ENCODE data around the gene REEP1. TPM values are rescaled to one million over a fixed set of nuclear protein-coding genes. Genes with fewer than 3 reads are reported as not detected.

REEP1 gene
- total RNA-seq, 1 donor from 2014 or later = 0.10 TPM

DNA sequence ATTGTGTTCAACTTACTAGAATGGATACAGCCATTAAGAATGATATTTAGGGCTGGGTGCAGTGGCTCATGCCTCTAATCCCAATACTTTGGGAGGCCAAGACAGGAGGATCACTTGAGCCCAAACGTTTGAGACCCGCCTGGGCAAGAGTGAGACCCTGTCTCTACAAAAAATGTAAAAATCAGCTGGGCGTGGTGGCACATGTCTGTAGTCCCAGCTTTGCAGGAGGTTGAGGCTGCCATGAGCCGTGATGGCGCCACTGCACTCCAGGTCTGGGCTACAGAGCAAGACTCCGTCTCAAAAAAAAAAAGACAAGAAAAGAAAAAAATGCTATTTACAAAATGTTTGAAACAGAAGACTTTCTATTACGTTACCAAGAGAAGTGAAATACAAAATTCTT, 30.0 kb downstream of the REEP1 start:
- intact Hi-C loops (cut with micrococcal nuclease) = no loop called here

- intact Hi-C loops (cut with micrococcal nuclease) = no loop called here
Observed at GRCh38 chr2:86305915-86306254, 31.5 kb downstream of the REEP1 start.

DNA sequence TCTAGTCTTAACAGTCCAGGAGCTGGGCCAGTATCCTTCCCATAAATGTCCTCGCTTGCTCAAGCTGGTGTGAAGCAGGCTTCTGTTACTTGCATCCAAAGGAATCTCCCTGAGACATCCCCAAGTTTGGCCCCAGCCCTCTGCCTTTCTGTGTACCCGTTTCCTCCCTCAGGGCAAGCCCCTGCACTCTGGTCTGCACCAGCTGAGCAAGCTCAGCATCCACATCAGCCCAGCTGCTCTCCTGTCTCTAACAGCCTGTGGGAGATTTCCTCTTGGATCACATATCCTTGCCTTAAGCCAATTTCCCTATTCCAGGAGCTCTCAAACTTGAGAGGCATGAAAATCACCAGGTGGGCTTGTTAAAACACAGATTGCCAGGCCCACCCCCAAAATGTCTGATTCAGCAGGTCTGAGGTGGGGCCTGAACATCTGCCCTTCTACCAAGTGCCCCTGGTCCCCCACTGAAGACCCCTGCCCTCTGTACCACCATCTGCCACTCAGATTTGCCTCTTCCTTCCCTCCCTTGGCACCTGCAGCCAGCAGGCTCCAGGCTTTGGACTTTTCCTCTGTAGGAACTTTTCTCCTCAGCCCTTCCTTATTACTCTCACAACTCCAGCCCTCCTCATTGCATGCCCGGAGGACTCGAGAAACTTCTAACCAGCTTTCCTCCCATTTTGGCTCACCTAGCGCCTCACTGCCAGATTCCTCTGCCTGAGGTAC, 32.1 kb downstream of the REEP1 start:
- intact Hi-C loops (cut with micrococcal nuclease) = no loop called here

GRCh38 chr2:86304416-86304815, 33.0 kb downstream of the REEP1 start:
- intact Hi-C loops (cut with micrococcal nuclease) = no loop called here

DNA sequence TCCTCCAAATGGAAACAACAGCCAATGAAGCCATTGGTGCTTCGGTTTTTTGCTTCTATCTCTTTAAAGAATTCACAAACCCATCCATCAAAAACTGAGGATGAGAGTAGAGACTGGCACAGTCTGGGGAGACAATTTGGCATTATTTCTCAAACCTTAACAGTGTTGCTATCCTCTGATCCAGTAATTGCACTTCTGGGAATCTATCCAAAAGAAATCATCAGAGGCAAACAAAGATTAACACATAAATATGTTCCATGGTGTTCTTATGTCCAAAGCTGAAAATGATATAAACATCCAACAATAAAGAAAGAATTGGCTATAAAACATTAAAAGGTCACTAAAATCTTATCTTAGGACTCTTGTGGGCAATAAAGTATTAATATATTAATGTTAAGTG, 35.1 kb downstream of the REEP1 start:
- intact Hi-C loops (cut with micrococcal nuclease) = no loop called here

DNA sequence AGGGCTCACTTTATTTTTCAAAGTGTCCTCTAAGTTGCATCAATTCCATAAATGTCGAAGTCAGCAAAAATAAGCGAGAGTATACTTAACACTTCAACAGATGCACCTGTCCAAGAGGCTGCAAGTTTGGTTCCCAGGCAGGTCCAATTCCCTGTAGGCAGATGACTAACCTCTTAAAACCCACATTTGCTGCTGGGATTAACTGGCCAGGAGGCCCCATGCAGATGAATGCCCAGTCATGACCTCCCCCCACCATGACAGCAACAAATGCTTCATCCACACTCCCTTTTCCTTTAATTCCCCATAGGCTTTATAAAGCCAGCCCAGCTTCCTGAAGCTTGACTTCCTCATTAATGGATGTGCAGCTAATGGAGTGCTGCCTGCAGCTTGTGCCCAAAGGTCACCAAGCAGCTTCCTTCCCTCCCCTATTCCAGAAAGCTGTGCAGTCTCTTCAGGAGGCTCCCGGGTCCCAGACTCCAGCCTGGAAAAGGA, 35.7 kb downstream of the REEP1 start:
- intact Hi-C loops (cut with micrococcal nuclease) = no loop called here

DNA sequence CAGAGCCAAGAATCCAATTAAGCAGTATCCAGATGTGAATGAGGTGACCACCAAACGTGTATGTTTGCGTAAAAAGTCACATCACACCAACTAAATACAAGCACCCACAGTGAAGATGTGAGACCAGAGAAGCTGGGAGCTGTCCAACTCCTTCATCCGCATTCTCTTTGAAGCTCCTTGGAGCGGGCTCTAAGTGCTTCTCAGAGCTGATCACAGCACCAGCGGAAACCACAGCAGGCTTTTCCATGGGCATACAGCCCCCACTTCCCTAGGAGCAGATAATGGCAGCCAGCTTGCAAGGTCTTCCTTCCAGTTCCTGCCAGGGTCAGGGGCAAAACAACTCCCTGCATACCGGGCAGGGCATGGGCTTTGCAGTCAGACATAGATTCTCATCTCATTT, 36.4 kb downstream of the REEP1 start:
- intact Hi-C loops (cut with micrococcal nuclease) = no loop called here

DNA sequence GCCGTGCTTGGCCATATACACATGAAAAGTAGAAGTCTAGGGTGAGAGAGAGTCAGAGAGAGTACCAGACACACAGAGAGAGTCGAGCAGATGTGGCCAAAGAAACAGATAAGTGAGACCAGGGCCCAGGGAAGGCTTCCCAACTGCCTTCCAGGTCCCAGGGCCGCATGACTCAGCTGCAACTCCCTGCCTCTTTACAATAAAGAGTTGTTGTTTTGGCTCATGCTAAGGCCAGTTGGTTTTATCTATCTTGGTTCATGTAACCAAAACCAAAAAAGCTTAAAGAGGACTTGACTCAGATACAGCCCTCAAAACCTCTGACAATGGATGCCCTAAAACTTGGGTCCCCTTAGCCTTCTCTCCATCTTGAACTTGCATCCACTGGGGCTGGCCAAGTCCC, 36.9 kb downstream of the REEP1 start:
- intact Hi-C loops (cut with micrococcal nuclease) = no loop called here

GRCh38 chr2:86298411-86299390, 38.7 kb downstream of the REEP1 start:
- intact Hi-C loops (cut with micrococcal nuclease) = no loop called here

DNA sequence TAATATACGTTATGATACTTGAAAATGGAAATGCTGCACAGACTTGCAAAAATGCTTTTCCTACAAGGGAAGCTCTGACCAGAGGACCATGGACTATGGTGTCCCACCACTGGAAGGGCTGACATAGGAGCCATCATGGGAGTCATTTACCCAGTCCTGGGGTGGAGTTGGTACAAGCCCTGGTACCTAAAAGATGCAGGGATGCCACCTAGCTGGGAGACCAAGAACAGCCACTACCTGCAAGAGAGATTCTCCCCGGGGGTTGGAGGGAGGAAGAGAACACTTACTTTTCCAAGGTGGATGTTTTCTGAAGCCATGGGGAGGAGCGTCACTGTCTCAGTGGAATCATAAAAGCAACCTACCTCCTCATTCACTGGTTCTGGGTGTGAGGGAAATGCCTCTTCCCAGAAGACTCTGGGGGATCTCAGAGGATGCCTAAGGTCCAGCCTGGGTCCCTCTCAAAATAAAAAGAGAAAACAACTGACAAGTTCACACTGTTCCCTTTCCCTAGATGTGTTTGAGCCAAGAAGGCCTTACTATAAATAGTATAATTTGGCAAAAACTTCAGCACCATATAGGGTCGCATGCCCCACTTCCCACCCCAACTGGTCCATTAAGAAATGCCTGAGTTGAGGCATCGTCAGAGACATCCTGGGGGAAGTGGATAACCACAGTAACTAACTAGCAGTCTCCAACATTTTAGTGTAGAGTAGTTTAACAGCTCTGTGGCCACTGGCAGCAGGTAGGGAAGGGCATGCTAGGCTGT, 39.9 kb downstream of the REEP1 start:
- intact Hi-C loops (cut with micrococcal nuclease) = loop anchor here (1.0 kb wide), 2 partner anchors 72 to 76 kb away; no protein-coding TSS in a partner anchor

GRCh38 chr2:86296947-86297346, 40.5 kb downstream of the REEP1 start:
- intact Hi-C loops (cut with micrococcal nuclease) = loop anchor here (1.0 kb wide), 2 partner anchors 72 to 76 kb away; no protein-coding TSS in a partner anchor

- intact Hi-C loops (cut with micrococcal nuclease) = no loop called here
Observed at GRCh38 chr2:86295066-86295465, 42.4 kb downstream of the REEP1 start.

GRCh38 chr2:86293612-86294011, 43.8 kb downstream of the REEP1 start:
- intact Hi-C loops (cut with micrococcal nuclease) = loop anchor here (1.0 kb wide), 1 partner anchor 11 kb away; no protein-coding TSS in a partner anchor

DNA sequence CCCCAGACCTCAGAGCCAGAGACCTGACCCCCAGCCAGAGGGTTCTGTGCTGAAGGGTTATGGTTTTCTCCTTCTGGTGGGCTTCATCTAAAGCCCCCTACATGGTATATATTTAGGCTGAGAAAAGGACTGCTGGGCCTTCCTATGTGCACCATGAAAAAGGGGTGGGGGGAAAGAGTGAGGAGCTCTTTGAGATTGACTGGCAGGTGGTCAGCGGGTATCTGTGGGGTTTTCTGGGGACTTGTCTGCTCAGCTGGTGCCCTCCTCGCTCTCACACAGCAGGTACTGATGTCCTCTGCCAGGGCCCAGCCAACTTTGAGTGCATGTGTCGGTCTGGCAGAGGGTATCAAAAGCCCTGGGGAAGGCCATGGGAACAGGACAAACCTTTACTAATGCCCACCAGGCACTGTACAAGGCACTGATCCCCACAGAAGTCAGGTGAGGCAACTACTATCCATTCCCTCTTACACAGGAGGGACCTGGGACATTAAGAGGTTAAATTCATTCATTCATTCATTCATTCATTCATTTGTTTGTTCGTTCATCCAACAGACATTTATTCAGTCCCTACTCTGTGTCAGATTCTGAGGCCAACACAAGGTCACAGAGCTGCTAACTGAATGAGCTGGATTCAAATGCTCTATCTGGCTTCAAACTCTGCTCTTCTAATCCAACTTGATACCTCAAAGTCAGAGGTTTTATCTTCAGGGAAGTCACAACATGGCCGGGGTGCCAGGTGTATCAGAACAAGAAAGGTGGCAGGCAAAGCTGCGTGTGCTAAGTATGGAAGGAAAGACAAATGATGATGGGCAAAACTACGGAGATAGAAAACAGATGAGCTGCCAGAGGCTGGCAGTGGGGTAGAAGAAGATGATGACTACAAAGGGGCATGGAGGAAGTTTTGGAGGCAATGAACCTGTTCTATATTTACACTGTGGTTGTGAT, 44.6 kb downstream of the REEP1 start:
- intact Hi-C loops (cut with micrococcal nuclease) = no loop called here

DNA sequence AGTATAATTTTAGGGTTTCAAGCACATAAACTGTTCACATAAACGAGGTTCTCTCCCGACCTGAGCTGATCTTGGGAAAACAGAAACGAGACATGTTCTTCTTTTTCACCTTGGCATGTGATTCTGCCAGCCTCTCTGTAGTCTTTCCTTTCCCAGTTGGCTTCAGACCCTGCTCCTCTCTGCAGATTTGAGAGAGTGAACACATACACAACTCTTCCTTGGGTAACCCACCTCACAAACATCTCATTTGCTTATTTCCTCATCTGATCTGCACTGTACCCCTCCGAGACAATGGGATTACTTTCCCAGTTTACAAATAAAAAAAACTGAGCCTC, 46.1 kb downstream of the REEP1 start:
- intact Hi-C loops (cut with micrococcal nuclease) = no loop called here

- intact Hi-C loops (cut with micrococcal nuclease) = no loop called here
Observed at GRCh38 chr2:86290596-86291327, 46.7 kb downstream of the REEP1 start.

- intact Hi-C loops (cut with micrococcal nuclease) = no loop called here
Observed at GRCh38 chr2:86286516-86286915, 50.9 kb downstream of the REEP1 start.

GRCh38 chr2:86285981-86286380, 51.4 kb downstream of the REEP1 start:
- intact Hi-C loops (cut with micrococcal nuclease) = no loop called here

GRCh38 chr2:86285571-86285970, 51.9 kb downstream of the REEP1 start:
- intact Hi-C loops (cut with micrococcal nuclease) = no loop called here

GRCh38 chr2:86284987-86285386, 52.4 kb downstream of the REEP1 start:
- intact Hi-C loops (cut with micrococcal nuclease) = no loop called here
